Tibial nerve (tissue), 4 donors: ENCODE results near the gene CXCR6. TPM values are rescaled to one million over a fixed set of nuclear protein-coding genes. Genes with fewer than 3 reads are reported as not detected.

Experiments used
- DNase-seq, 2 donors: peaks; one replicate each; pipeline ENCODE4 v3.0.0-alpha.2; 2019; ENCODE audit warnings: low spot score in 2 of 2
- H3K27ac ChIP-seq, 4 donors: fragments of 200-600 bp; sonication (generic) in 3 of 4; one replicate each; pipeline ENCODE4 v1.5.1; 2017 to 2019; ENCODE audit warnings: mild to moderate bottlenecking in 1 of 4
- H3K27me3 ChIP-seq, 2 donors: fragments of 200-600 bp; sonication (generic) in 1 of 2; one replicate each; pipeline versions ENCODE4 v1.5.1 to v1.6.0; 2017 to 2019
- H3K36me3 ChIP-seq, 3 donors: fragments of 200-600 bp; sonication (generic); one replicate each; pipeline ENCODE4 v1.5.1; 2018 to 2019
- H3K4me1 ChIP-seq, 4 donors: fragments of 200-600 bp; sonication (generic) in 3 of 4; one replicate each; pipeline ENCODE4 v1.5.1; 2017 to 2019
- H3K4me3 ChIP-seq, 4 donors: fragments of 200-600 bp; sonication (generic) in 3 of 4; one replicate each; pipeline ENCODE4 v1.5.1; 2017 to 2019; ENCODE audit warnings: mild to moderate bottlenecking in 1 of 4, moderate library complexity in 1 of 4
- H3K9me3 ChIP-seq, 4 donors: fragments of 200-600 bp; sonication (generic) in 3 of 4; one replicate each; pipeline ENCODE4 v1.5.1; 2017 to 2019
- CTCF ChIP-seq, 5 experiments: fragments of 200-600 bp in 3 of 5; fragments of 450-650 bp in 2 of 5; sonication (generic) in 3 of 5; IDR thresholded peaks; one replicate each; pipeline ENCODE4 v1.5.1; 2016 to 2019; ENCODE audit warnings: antibody characterized with exemption in 5 of 5, mild to moderate bottlenecking in 3 of 5, moderate library complexity in 2 of 5
- EP300 ChIP-seq, 2 donors: sonication (generic); formaldehyde crosslinking; IDR thresholded peaks; one replicate each; pipeline ENCODE4 v1.6.1; 2017; ENCODE audit warnings: antibody characterized with exemption in 2 of 2, mild to moderate bottlenecking in 1 of 2
- POLR2A ChIP-seq, 2 donors: fragments of 450-650 bp; IDR thresholded peaks; one replicate each; pipeline ENCODE4 v1.6.1; 2017; ENCODE audit warnings: antibody characterized with exemption in 2 of 2, mild to moderate bottlenecking in 2 of 2, moderate library complexity in 2 of 2
- WGBS, 2 donors: methylation state at CpG; one replicate each; pipeline ENCODE4 v1.1.5; 2018; 5-methylcytosine and 5-hydroxymethylcytosine counted together
- total RNA-seq, 4 donors: library from RNA; depleted of rRNA; stranded (reverse); fragments of >200 nt; gene quantifications; one replicate each; pipeline ENCODE4 v1.1.0, GENCODE V29; 2016

The CXCR6 gene
- total RNA-seq, 4 donors from 2014 or later: 0.87 to 2.7 (median 2.1) TPM; not detected in 1

- WGBS, 2 donors: 87% methylated on average over 6 of the region's 6 CpGs
- TF ChIP-seq POLR2A (IDR thresholded peaks at IDR 0.05) (no peak), EP300 (IDR thresholded peaks at IDR 0.05) (peak in 1 of 2 donors; percentile 56), CTCF (IDR thresholded peaks at IDR 0.05) (no peak)
- peaks cover 0 to 97% (median 27%) of the 10 kb centered on the region in 3 donors for H3K36me3 ChIP-seq
- H3K27ac ChIP-seq: no peak overlapping the region
- H3K4me3 ChIP-seq: no peak overlapping the region
- no peaks in the 10 kb centered on the region for H3K9me3 ChIP-seq
- no peak for DNase-seq
- H3K4me1 ChIP-seq: no peaks in the 10 kb centered on the region
- no peaks in the 10 kb centered on the region for H3K27me3 ChIP-seq
Measured at GRCh38 chr3:45972534-45973402, 29.5 kb downstream of the CXCR6 start.

- 83 to 92% methylated on average over 4 of the region's 4 CpGs for WGBS, 2 donors
- Histone ChIP-seq H3K36me3 (peaks cover 0 to 95% (median 15%) of the 10 kb centered on the region in 3 donors), H3K4me1 (no peaks in the 10 kb centered on the region), H3K4me3 (no peak overlapping the region), H3K9me3 (no peaks in the 10 kb centered on the region), H3K27me3 (no peaks in the 10 kb centered on the region), H3K27ac (no peak overlapping the region)
- DNase-seq: no peak
- TF ChIP-seq CTCF (IDR thresholded peaks at IDR 0.05) (no peak), EP300 (IDR thresholded peaks at IDR 0.05) (no peak), POLR2A (IDR thresholded peaks at IDR 0.05) (no peak)
Measured at GRCh38 chr3:45974686-45975085, 31.4 kb downstream of the CXCR6 start.

- no peak for DNase-seq
- Histone ChIP-seq H3K36me3 (peaks cover 0 to 95% (median 14%) of the 10 kb centered on the region in 3 donors), H3K4me3 (no peak overlapping the region), H3K9me3 (no peaks in the 10 kb centered on the region), H3K27me3 (no peaks in the 10 kb centered on the region), H3K27ac (no peak overlapping the region), H3K4me1 (no peaks in the 10 kb centered on the region)
- TF ChIP-seq CTCF (IDR thresholded peaks at IDR 0.05) (no peak), POLR2A (IDR thresholded peaks at IDR 0.05) (no peak), EP300 (IDR thresholded peaks at IDR 0.05) (no peak)
- WGBS, 2 donors: 75 to 84% methylated on average over 5 of the region's 5 CpGs
Measured at GRCh38 chr3:45975686-45976085, 32.4 kb downstream of the CXCR6 start.

- 82 to 84% methylated on average over 6 of the region's 6 CpGs for WGBS, 2 donors
- Histone ChIP-seq H3K9me3 (no peaks in the 10 kb centered on the region), H3K4me1 (no peaks in the 10 kb centered on the region), H3K27me3 (no peaks in the 10 kb centered on the region), H3K4me3 (no peak overlapping the region), H3K36me3 (peaks cover 0 to 95% (median 18%) of the 10 kb centered on the region in 3 donors), H3K27ac (no peak overlapping the region)
- TF ChIP-seq POLR2A (IDR thresholded peaks at IDR 0.05): no peak
- no peak for TF ChIP-seq EP300 (IDR thresholded peaks at IDR 0.05)
- TF ChIP-seq CTCF (IDR thresholded peaks at IDR 0.05): no peak
- no peak for DNase-seq
Measured at GRCh38 chr3:45976191-45977091, 33.2 kb downstream of the CXCR6 start.
